ENCODE results near the gene CCDC106.

Gene CCDC106

GRCh38 chr19:55648585-55649267 is 714 bp downstream of the CCDC106 start:
- no peak for FAIRE-seq
- no peak for TF ChIP-seq TAF1 (IDR thresholded peaks at IDR 0.05; ENCODE audit: low read depth, low read length)
- TF ChIP-seq POLR2AphosphoS5 (IDR thresholded peaks at IDR 0.05; ENCODE audit: low read depth, low read length), result no peak
- no peak for TF ChIP-seq POU2F2 (IDR thresholded peaks at IDR 0.05; ENCODE audit: low read depth, low read length)
- no peak for TF ChIP-seq POLR2A (IDR thresholded peaks at IDR 0.05; ENCODE audit: low read depth, low read length)
- no peak for TF ChIP-seq SPI1 (IDR thresholded peaks at IDR 0.05; ENCODE audit: low read depth, low read length)
- TF ChIP-seq PAX5 (IDR thresholded peaks at IDR 0.05; ENCODE audit: insufficient read depth, low read length, severe bottlenecking), result no peak
- DNase-seq (ENCODE audit: insufficient read length, low spot score), result no peak

DNA sequence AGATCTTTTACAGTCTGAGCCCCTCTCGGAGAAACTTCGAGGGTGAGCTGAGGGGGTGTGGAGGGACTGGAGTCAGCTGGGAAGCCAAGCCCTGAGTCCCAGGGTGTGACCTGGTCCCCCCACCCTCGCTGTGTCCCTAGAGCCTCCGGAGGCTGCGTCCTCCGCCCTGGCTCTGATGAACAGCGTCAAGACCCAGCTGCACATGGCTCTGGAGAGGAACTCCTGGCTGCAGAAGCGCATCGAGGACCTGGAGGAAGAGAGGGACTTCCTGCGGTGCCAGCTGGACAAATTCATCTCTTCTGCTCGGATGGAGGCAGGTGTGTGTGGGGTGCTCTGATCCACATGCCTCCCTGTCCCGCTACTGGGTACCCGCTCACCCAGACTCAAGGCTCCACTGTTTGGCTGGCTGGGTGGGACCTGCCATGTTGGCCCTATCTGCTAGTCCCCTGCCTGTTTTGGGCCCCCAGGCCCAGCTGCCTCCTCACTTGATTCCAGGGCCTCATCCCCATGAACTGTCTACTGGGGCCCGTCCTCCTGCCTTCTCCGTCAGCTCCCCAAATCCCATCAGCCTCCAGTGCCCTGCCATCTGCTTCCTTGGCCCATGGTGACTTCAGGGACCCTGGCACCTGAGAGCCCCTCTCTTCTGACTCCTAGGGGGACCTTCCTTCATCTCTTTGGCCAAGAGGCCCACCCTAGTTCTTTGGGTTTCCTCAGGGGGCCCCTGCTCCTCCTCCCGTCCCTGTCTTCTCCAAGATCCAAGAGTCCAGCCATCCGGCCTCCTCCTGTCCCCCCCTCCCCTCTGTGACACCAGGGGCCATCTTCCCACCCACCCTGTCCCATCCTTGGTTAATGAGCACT is 1.5 kb downstream of the CCDC106 start:
- no peak for FAIRE-seq

GRCh38 chr19:55650126-55650557 is 2.1 kb downstream of the CCDC106 start:
- DNase-seq (ENCODE audit: insufficient read length, low spot score), result no peak
- TF ChIP-seq TAF1 (IDR thresholded peaks at IDR 0.05; ENCODE audit: low read depth, low read length) (0 out of 2 replicates have a peak, but pooled peaks have one; percentile 40), POLR2A (IDR thresholded peaks at IDR 0.05; ENCODE audit: low read depth, low read length) (peak; percentile 52), PAX5 (IDR thresholded peaks at IDR 0.05; ENCODE audit: insufficient read depth, low read length, severe bottlenecking) (no peak), POLR2AphosphoS5 (IDR thresholded peaks at IDR 0.05; ENCODE audit: low read depth, low read length) (no peak)
- no peak for FAIRE-seq

More for the DNA sequence above, 1.5 kb downstream of the CCDC106 start:
- no peak for TF ChIP-seq SPI1 (IDR thresholded peaks at IDR 0.05; ENCODE audit: low read depth, low read length)
- no peak for TF ChIP-seq POLR2AphosphoS5 (IDR thresholded peaks at IDR 0.05; ENCODE audit: low read depth, low read length)
- TF ChIP-seq POLR2A (IDR thresholded peaks at IDR 0.05; ENCODE audit: low read depth, low read length), result no peak
- TF ChIP-seq TAF1 (IDR thresholded peaks at IDR 0.05; ENCODE audit: low read depth, low read length), result no peak
- no peak for TF ChIP-seq PAX5 (IDR thresholded peaks at IDR 0.05; ENCODE audit: insufficient read depth, low read length, severe bottlenecking)
- TF ChIP-seq POU2F2 (IDR thresholded peaks at IDR 0.05; ENCODE audit: low read depth, low read length), result no peak
- no peak for DNase-seq (ENCODE audit: insufficient read length, low spot score)

- DNase-seq (ENCODE audit: insufficient read length, low spot score) (no peak), FAIRE-seq (no peak)
- TF ChIP-seq POLR2A (IDR thresholded peaks at IDR 0.05; ENCODE audit: low read depth, low read length) (no peak), TAF1 (IDR thresholded peaks at IDR 0.05; ENCODE audit: low read depth, low read length) (no peak), PAX5 (IDR thresholded peaks at IDR 0.05; ENCODE audit: insufficient read depth, low read length, severe bottlenecking) (no peak), SPI1 (IDR thresholded peaks at IDR 0.05; ENCODE audit: low read depth, low read length) (no peak), POU2F2 (IDR thresholded peaks at IDR 0.05; ENCODE audit: low read depth, low read length) (no peak), POLR2AphosphoS5 (IDR thresholded peaks at IDR 0.05; ENCODE audit: low read depth, low read length) (no peak)
Measured at GRCh38 chr19:55650602-55651230, 2.7 kb downstream of the CCDC106 start.

- FAIRE-seq (no peak), DNase-seq (ENCODE audit: insufficient read length, low spot score) (no peak)
- TF ChIP-seq TAF1 (IDR thresholded peaks at IDR 0.05; ENCODE audit: low read depth, low read length), result no peak
- TF ChIP-seq POLR2A (IDR thresholded peaks at IDR 0.05; ENCODE audit: low read depth, low read length), result no peak
- TF ChIP-seq SPI1 (IDR thresholded peaks at IDR 0.05; ENCODE audit: low read depth, low read length), result no peak
- no peak for TF ChIP-seq PAX5 (IDR thresholded peaks at IDR 0.05; ENCODE audit: insufficient read depth, low read length, severe bottlenecking)
- TF ChIP-seq POU2F2 (IDR thresholded peaks at IDR 0.05; ENCODE audit: low read depth, low read length), result no peak
Measured at GRCh38 chr19:55651236-55651635, 3.2 kb downstream of the CCDC106 start.

DNA sequence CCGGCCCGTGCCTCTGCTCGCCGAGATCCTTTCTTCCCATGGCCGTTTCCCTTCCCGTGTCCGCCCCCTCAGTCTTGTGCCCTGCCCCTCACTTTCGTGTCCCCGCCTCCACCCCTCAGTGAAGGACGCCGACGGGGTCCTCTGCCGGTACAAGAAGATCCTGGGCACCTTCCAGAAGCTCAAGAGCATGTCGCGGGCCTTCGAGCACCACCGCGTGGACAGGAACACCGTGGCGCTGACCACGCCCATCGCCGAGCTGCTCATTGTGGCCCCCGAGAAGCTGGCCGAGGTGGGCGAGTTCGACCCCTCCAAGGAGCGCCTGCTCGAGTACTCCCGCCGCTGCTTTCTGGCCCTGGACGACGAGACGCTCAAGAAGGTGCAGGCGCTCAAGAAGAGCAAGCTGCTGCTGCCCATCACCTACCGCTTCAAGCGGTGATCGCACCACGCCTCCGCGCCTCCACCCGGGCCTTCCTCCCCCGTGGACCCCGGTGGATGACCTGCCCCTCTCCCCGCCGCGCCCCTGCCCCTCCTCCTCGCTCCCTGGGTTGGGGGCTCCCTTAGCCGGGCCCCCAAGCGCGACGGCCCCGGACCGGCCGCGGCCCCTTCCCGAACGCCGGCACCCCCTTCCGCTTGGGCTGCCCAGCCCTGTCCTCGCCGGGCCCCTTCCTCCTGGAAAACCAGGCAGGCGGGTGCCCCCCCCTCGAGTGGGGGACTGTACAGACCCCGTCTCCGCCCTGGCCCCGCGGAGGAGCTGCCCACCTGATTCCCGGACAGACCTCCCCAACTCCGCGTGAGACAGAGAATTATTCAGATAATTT is 4.5 kb downstream of the CCDC106 start:
- TF ChIP-seq TAF1 (IDR thresholded peaks at IDR 0.05; ENCODE audit: low read depth, low read length) (no peak), POLR2AphosphoS5 (IDR thresholded peaks at IDR 0.05; ENCODE audit: low read depth, low read length) (no peak), SPI1 (IDR thresholded peaks at IDR 0.05; ENCODE audit: low read depth, low read length) (no peak)
- FAIRE-seq (no peak), DNase-seq (ENCODE audit: insufficient read length, low spot score) (no peak)

DNA sequence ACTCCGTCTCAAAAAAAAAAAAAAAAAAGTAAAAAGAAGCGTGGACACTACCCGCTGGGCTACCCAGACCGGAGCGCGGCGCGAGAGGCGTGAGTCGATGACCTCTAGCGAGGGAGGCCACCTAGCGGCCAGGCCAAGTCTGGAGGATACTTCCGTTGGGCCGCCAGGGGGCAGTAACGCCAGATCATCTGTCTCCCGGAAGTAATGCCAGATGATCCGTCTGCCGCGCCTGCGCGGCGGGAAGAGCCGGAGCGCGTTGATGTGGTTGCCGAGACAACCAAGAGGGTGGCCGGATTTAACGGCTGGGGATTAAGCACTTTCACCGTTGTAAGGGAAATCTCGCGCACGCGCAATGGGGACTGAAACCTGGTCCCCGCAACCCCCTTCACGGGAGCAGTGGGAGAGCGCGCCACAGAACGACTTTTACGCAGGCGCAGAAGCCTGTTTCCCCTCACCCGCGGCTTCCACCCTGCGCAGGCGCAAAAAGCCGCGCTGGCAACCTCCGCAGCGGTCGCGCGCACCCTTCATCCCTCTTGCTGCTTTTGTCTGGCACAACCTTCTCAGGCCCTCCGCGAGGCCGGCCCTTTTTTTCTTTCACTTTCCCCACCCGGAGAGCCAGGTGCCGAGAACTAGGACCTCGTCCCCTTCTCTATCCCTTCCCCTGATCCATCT is 5.8 kb downstream of the CCDC106 start:
- FAIRE-seq, result peak; percentile 99
- no peak for TF ChIP-seq SPI1 (IDR thresholded peaks at IDR 0.05; ENCODE audit: low read depth, low read length)
- peak; percentile 65; the same call in 1 of the 2 replicates for TF ChIP-seq TAF1 (IDR thresholded peaks at IDR 0.05; ENCODE audit: low read depth, low read length)
- no peak for TF ChIP-seq PAX5 (IDR thresholded peaks at IDR 0.05; ENCODE audit: insufficient read depth, low read length, severe bottlenecking)
- TF ChIP-seq POLR2A (IDR thresholded peaks at IDR 0.05; ENCODE audit: low read depth, low read length), result peak; percentile 87
- peak; percentile 54 for TF ChIP-seq POLR2AphosphoS5 (IDR thresholded peaks at IDR 0.05; ENCODE audit: low read depth, low read length)
- DNase-seq (ENCODE audit: insufficient read length, low spot score), result peak; percentile 90

GRCh38 chr19:55654323-55654867 is 6.4 kb downstream of the CCDC106 start:
- FAIRE-seq, result no peak
- TF ChIP-seq SPI1 (IDR thresholded peaks at IDR 0.05; ENCODE audit: low read depth, low read length) (no peak), PAX5 (IDR thresholded peaks at IDR 0.05; ENCODE audit: insufficient read depth, low read length, severe bottlenecking) (no peak), POU2F2 (IDR thresholded peaks at IDR 0.05; ENCODE audit: low read depth, low read length) (no peak), POLR2AphosphoS5 (IDR thresholded peaks at IDR 0.05; ENCODE audit: low read depth, low read length) (no peak), POLR2A (IDR thresholded peaks at IDR 0.05; ENCODE audit: low read depth, low read length) (no peak), TAF1 (IDR thresholded peaks at IDR 0.05; ENCODE audit: low read depth, low read length) (no peak)
- peak; percentile 79 for DNase-seq (ENCODE audit: insufficient read length, low spot score)

Measured in GM12891 (cell line).